ENCODE results near the gene WNT1.

- TF ChIP-seq, protein P1, sequence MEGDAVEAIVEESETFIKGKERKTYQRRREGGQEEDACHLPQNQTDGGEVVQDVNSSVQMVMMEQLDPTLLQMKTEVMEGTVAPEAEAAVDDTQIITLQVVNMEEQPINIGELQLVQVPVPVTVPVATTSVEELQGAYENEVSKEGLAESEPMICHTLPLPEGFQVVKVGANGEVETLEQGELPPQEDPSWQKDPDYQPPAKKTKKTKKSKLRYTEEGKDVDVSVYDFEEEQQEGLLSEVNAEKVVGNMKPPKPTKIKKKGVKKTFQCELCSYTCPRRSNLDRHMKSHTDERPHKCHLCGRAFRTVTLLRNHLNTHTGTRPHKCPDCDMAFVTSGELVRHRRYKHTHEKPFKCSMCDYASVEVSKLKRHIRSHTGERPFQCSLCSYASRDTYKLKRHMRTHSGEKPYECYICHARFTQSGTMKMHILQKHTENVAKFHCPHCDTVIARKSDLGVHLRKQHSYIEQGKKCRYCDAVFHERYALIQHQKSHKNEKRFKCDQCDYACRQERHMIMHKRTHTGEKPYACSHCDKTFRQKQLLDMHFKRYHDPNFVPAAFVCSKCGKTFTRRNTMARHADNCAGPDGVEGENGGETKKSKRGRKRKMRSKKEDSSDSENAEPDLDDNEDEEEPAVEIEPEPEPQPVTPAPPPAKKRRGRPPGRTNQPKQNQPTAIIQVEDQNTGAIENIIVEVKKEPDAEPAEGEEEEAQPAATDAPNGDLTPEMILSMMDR (IDR thresholded peaks at IDR 0.05) = peak in 3 of 5 experiments; percentile 7 to 25 (median 12)
- TF ChIP-seq POLR2AphosphoS5 (IDR thresholded peaks at IDR 0.05) (no peak), POLR2A (IDR thresholded peaks at IDR 0.05) (no peak), EP300 (IDR thresholded peaks at IDR 0.05; ENCODE audit: low read depth) (no peak)
Observed at GRCh38 chr12:48980953-48981756, 3.0 kb downstream of the WNT1 start.

Measured in transverse colon (tissue), 4 donors.